Large intestine (tissue), 3 donors: ENCODE measurements around the gene LIPN. TPM values are rescaled to one million over a fixed set of nuclear protein-coding genes. Genes with fewer than 3 reads are reported as not detected.

Experiments used
- DNase-seq, 2 donors: peaks; one replicate each; pipeline versions ENCODE4 v3.0.0 to v3.0.0-alpha.2; 2013
- H3K27ac ChIP-seq: one replicate; pipeline ENCODE4 v1.5.1; 2013; ENCODE audit warnings: low read length
- H3K27me3 ChIP-seq: 2 replicates; pipeline ENCODE4 v1.6.1; 2013; ENCODE audit warnings: low read length; ENCODE audit not compliant: control insufficient read depth, insufficient read depth
- H3K36me3 ChIP-seq: 2 replicates; pipeline ENCODE4 v1.6.1; 2013; ENCODE audit warnings: low read length; ENCODE audit not compliant: control insufficient read depth, insufficient read depth
- H3K4me1 ChIP-seq: one replicate; pipeline ENCODE4 v1.6.1; 2013; ENCODE audit warnings: low read length; ENCODE audit not compliant: control insufficient read depth, insufficient read depth
- H3K4me3 ChIP-seq: one replicate; pipeline ENCODE4 v1.5.1; 2013; ENCODE audit warnings: low read length
- H3K9me3 ChIP-seq: one replicate; pipeline ENCODE4 v1.6.1; 2013; ENCODE audit warnings: mild to moderate bottlenecking, low read depth, low read length, moderate library complexity; ENCODE audit not compliant: control insufficient read depth
- WGBS: methylation state at CpG from one replicate; pipeline ENCODE4 v1.1.5; 2013; ENCODE audit warnings: low lambda C conversion rate; ENCODE audit not compliant: insufficient coverage; 5-methylcytosine and 5-hydroxymethylcytosine counted together
- polyA plus RNA-seq: library from polyadenylated mRNA; unstranded; fragments of 120-200 nt; gene quantifications from one replicate; pipeline ENCODE4 v1.2.1, GENCODE V29; 2013

Gene LIPN
- polyA plus RNA-seq, 1 donor, result not detected

DNA sequence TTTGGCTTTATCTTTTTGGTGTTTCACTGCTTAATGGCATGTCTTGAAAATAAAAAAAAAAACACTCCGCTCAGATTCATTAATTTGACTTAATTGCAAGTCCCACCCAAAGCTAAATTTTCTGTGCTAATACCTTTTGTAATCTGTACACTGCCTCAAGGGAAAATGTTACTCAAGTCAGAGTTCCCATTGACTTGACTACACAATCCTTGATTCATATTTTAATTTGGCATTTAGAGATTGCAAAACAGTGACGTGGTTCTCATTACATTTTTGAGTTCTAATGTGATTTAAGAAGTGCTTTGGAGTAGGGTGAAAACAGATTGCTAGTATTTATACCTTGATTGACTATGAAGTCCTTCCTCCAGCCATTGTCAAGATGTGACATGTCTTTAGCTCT is 21.4 kb downstream of the LIPN start:
- no peak overlapping the region for H3K4me3 ChIP-seq
- no peaks in the 10 kb centered on the region for H3K4me1 ChIP-seq
- no peaks in the 10 kb centered on the region for H3K9me3 ChIP-seq
- no peak overlapping the region for H3K27ac ChIP-seq
- no CpG with 5 or more reads among the region's 2 CpGs for WGBS
- no peaks in the 10 kb centered on the region for H3K36me3 ChIP-seq
- no peak for DNase-seq
- no peaks in the 10 kb centered on the region for H3K27me3 ChIP-seq

- 70% methylated on average over 3 of the region's 3 CpGs for WGBS
- H3K36me3 ChIP-seq, result no peaks in the 10 kb centered on the region
Measured at GRCh38 chr10:88782222-88782621, 22.4 kb downstream of the LIPN start.

DNA sequence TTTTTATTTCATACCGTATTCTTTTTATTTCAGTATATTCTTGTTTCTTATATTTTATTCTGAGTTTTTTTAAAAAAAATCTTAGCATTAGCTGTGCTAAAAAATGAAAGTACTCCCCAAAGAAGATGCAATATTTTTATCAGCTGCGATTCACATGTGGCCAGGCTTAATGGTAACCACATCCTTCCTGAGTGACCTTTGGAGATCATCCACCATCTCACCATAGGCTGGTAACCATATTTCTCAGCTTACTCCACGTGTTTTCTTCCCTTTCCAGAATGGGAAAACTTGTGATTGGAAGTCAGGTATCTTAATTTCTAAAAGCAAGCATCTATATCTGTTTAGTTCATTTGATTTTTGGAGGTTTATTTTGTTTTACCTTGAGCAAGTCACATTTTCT is 23.9 kb downstream of the LIPN start:
- H3K27me3 ChIP-seq, result no peaks in the 10 kb centered on the region
- 100% methylated on average over 1 of the region's 3 CpGs for WGBS
- no peak for DNase-seq
- H3K27ac ChIP-seq, result no peak overlapping the region
- H3K9me3 ChIP-seq, result no peaks in the 10 kb centered on the region
- no peak overlapping the region for H3K4me3 ChIP-seq
- no peaks in the 10 kb centered on the region for H3K4me1 ChIP-seq
- H3K36me3 ChIP-seq, result no peaks in the 10 kb centered on the region

More at GRCh38 chr10:88782222-88782621, 22.4 kb downstream of the LIPN start:
- no peaks in the 10 kb centered on the region for H3K27me3 ChIP-seq
- H3K27ac ChIP-seq, result no peak overlapping the region
- DNase-seq, result no peak
- H3K4me1 ChIP-seq, result no peaks in the 10 kb centered on the region
- no peaks in the 10 kb centered on the region for H3K9me3 ChIP-seq
- no peak overlapping the region for H3K4me3 ChIP-seq

DNA sequence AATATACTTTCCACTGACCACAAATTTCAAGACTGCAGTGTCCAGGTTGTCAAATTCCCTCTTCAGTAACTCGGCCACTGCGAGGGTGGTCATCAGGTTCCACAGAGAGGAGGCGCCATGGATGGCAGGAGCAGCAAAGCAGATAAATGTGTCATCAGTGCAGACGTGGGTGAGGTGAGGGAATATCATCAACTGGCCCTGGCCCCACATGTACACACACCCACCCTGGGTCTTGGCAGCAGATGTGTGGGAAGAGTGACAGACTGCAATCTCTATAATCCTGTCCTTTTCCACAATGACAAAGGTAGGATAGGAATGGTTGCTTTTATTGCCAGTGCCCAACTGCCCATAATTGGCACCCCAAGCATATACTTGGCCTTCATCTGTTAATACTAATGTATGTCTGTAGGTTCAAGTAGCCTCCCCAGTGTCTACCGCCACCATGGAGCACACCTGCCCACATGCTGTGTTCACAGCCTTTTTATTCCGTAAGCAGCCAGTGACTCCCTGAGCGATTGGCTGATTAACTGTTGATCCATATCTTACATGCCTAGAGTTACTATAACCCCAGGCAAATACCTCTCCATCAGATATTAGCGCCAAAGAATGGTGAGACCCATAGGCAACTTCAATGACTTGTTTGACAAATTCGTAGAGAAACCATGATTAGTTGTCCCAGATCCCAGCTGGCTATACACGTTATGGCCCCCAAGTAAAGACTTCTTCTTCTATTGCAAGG is 26.4 kb downstream of the LIPN start:
- DNase-seq, result no peak
- WGBS, result no CpG with 5 or more reads among the region's 10 CpGs
- no peak overlapping the region for H3K4me3 ChIP-seq
- H3K27me3 ChIP-seq, result no peaks in the 10 kb centered on the region
- H3K4me1 ChIP-seq, result no peaks in the 10 kb centered on the region
- H3K9me3 ChIP-seq, result no peaks in the 10 kb centered on the region
- H3K27ac ChIP-seq, result no peak overlapping the region
- H3K36me3 ChIP-seq, result no peaks in the 10 kb centered on the region

- Histone ChIP-seq H3K4me3 (no peak overlapping the region), H3K9me3 (no peaks in the 10 kb centered on the region), H3K4me1 (no peaks in the 10 kb centered on the region), H3K27ac (no peak overlapping the region), H3K27me3 (no peaks in the 10 kb centered on the region), H3K36me3 (no peaks in the 10 kb centered on the region)
- no CpG with 5 or more reads among the region's 5 CpGs for WGBS
- DNase-seq, result no peak
Measured at GRCh38 chr10:88787463-88787862, 27.6 kb downstream of the LIPN start.

- DNase-seq, result no peak
- Histone ChIP-seq H3K36me3 (no peaks in the 10 kb centered on the region), H3K27ac (no peak overlapping the region), H3K4me1 (no peaks in the 10 kb centered on the region), H3K9me3 (no peaks in the 10 kb centered on the region), H3K27me3 (no peaks in the 10 kb centered on the region), H3K4me3 (no peak overlapping the region)
Measured at GRCh38 chr10:88788924-88789323, 29.1 kb downstream of the LIPN start.

DNA sequence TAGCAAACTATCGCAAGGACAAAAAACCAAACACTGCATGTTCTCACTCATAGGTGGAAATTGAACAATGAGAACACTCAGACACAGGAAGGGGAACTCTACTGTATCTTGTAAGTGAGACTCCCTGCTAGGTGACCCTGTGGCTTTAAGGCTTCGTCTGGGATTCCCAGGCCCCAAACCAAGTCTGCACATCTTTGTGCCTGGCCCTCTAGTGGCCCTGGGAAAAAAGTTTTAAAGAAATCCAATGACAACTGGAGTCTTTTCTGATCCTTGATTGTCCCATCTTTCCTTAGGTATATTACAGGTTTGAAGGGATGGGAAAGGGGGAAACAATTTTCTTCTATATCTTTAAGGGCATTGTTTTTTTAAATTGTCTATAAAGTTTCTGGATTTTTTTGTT is 32.1 kb downstream of the LIPN start:
- peak in 1 of 2 donors; percentile 4 for DNase-seq
- Histone ChIP-seq H3K4me3 (no peak overlapping the region), H3K27ac (no peak overlapping the region), H3K27me3 (no peaks in the 10 kb centered on the region), H3K36me3 (no peaks in the 10 kb centered on the region), H3K9me3 (no peaks in the 10 kb centered on the region), H3K4me1 (no peaks in the 10 kb centered on the region)
- no CpG with 5 or more reads among the region's 2 CpGs for WGBS

DNA sequence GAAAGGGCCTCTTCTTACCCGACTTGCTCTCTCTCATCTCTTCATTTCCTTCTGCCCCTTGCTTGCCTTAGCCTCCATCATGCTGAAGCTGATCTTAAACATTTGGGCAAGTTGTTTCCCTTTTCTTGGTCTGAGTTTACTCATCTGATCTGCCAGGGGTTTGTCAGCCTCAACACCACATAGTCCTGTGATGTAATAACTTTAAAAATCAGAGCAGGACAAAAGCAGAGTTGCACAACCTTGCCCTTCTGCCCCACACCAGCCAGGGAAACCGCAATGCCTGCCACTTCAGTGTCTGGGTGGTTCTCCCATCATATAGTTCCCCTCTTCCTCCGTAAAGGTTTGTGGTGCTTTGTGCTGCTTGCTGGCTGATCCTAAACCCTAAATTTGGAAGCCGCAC is 32.8 kb downstream of the LIPN start:
- no peak overlapping the region for H3K27ac ChIP-seq
- no peaks in the 10 kb centered on the region for H3K27me3 ChIP-seq
- WGBS, result 86% methylated on average over 1 of the region's 4 CpGs
- H3K36me3 ChIP-seq, result no peaks in the 10 kb centered on the region
- H3K9me3 ChIP-seq, result no peaks in the 10 kb centered on the region
- no peaks in the 10 kb centered on the region for H3K4me1 ChIP-seq
- DNase-seq, result peak; percentile 10 to 54
- H3K4me3 ChIP-seq, result no peak overlapping the region

- Histone ChIP-seq H3K27me3 (no peaks in the 10 kb centered on the region), H3K9me3 (no peaks in the 10 kb centered on the region), H3K4me1 (no peaks in the 10 kb centered on the region), H3K36me3 (no peaks in the 10 kb centered on the region), H3K4me3 (no peak overlapping the region), H3K27ac (no peak overlapping the region)
- DNase-seq, result no peak
- WGBS, result 74% methylated on average over 2 of the region's 2 CpGs
Measured at GRCh38 chr10:88793712-88794299, 34.0 kb downstream of the LIPN start.

GRCh38 chr10:88794731-88795130 is 34.9 kb downstream of the LIPN start:
- Histone ChIP-seq H3K27ac (no peak overlapping the region), H3K9me3 (no peaks in the 10 kb centered on the region), H3K36me3 (no peaks in the 10 kb centered on the region), H3K4me1 (no peaks in the 10 kb centered on the region), H3K27me3 (no peaks in the 10 kb centered on the region), H3K4me3 (no peak overlapping the region)
- DNase-seq, result no peak
- WGBS, result 71% methylated on average over 1 of the region's 1 CpG
